IMR-90 (cell line): ENCODE results near the gene TNIP2. TPM values are rescaled to one million over a fixed set of nuclear protein-coding genes. Genes with fewer than 3 reads are reported as not detected.

Experiments
- ATAC-seq: fragments of 200-7000 bp; cut with Tn5 transposase; 2 replicates; pipeline ENCODE4 v1.9.1; 2020; ENCODE audit warnings: low read depth, mild to moderate bottlenecking, moderate library complexity
- BruUV-seq: library from RNA; stranded (reverse); fragments of 400-500 nt; replicated peaks from 2 replicates; lab custom pipeline; 2021; lab: Mats Ljungman, UMichigan
- CTCF ChIA-PET: fragments of 300-600 bp; formaldehyde crosslinking; extraction: SDS; loops from one replicate; lab custom pipeline; 2021; ENCODE audit warnings: antibody characterized with exemption; lab: Yijun Ruan, JAX
- POLR2A ChIA-PET: fragments of 300-600 bp; sonication (Branson Sonifier 250); formaldehyde crosslinking; loops from one replicate; lab custom pipeline; 2022; ENCODE audit warnings: antibody characterized with exemption; ENCODE audit not compliant: unreplicated experiment; lab: Charles Lee
- DNase-seq: peaks from one replicate; pipeline ENCODE4 v3.0.0; 2013
- H2AFZ ChIP-seq: replicated peaks from 2 replicates; pipeline ENCODE3; 2013; ENCODE audit warnings: low read length, mild to moderate bottlenecking; ENCODE audit not compliant: poor library complexity
- H2AK5ac ChIP-seq: 2 replicates; pipeline ENCODE4 v1.6.1; 2013; ENCODE audit warnings: low read depth, low read length, inconsistent platforms
- H2AK9ac ChIP-seq: replicated peaks from 2 replicates; pipeline ENCODE3; 2013; ENCODE audit warnings: mild to moderate bottlenecking, low read depth, low read length, moderate library complexity; ENCODE audit not compliant: poor library complexity
- H2BK120ac ChIP-seq: 2 replicates; pipeline ENCODE4 v1.6.1; 2013; ENCODE audit warnings: low read depth, low read length, inconsistent platforms
- H2BK15ac ChIP-seq: 3 replicates; pipeline ENCODE4 v1.6.1; 2013; ENCODE audit warnings: low read depth, low read length, inconsistent platforms
- H2BK20ac ChIP-seq: 2 replicates; pipeline ENCODE4 v1.6.1; 2013; ENCODE audit warnings: low read depth, mild to moderate bottlenecking, inconsistent platforms, low read length, moderate library complexity
- H2BK5ac ChIP-seq: 2 replicates; pipeline ENCODE4 v1.6.1; 2013; ENCODE audit warnings: mild to moderate bottlenecking, low read depth, low read length, inconsistent platforms; ENCODE audit not compliant: poor library complexity, severe bottlenecking
- H3K14ac ChIP-seq: replicated peaks from 2 replicates; pipeline ENCODE4 v1.6.1; 2013; ENCODE audit warnings: low read depth, low read length, inconsistent platforms
- H3K18ac ChIP-seq: 2 replicates; pipeline ENCODE4 v1.6.1; 2013; ENCODE audit warnings: low read depth, low read length, control low read depth
- H3K23ac ChIP-seq: 2 replicates; pipeline ENCODE4 v1.6.1; 2013; ENCODE audit warnings: low read depth, low read length, inconsistent platforms
- H3K27ac ChIP-seq: 2 replicates; pipeline ENCODE4 v1.5.1; 2013; ENCODE audit warnings: mild to moderate bottlenecking, control low read depth, low read length; ENCODE audit not compliant: insufficient read depth
- H3K27me3 ChIP-seq: 2 replicates; pipeline ENCODE4 v1.6.1; 2013; ENCODE audit warnings: low read length; ENCODE audit not compliant: control insufficient read depth, insufficient read depth
- H3K36me3 ChIP-seq: 2 replicates; pipeline ENCODE4 v1.6.1; 2013; ENCODE audit warnings: low read length, mixed read lengths; ENCODE audit not compliant: control insufficient read depth, insufficient read depth
- H3K4ac ChIP-seq: 2 replicates; pipeline ENCODE4 v1.6.1; 2013; ENCODE audit warnings: low read depth, low read length, inconsistent platforms
- H3K4me1 ChIP-seq: 2 replicates; pipeline ENCODE4 v1.6.1; 2013; ENCODE audit warnings: low read length, mixed read lengths; ENCODE audit not compliant: control insufficient read depth, insufficient read depth
- H3K4me2 ChIP-seq: 2 replicates; pipeline ENCODE4 v1.6.1; 2013; ENCODE audit warnings: low read depth, mild to moderate bottlenecking, control low read depth, low read length, moderate library complexity
- H3K4me3 ChIP-seq: 2 replicates; pipeline ENCODE4 v1.5.1; 2013; ENCODE audit warnings: low read depth, mild to moderate bottlenecking, control low read depth, low read length, moderate library complexity; ENCODE audit not compliant: insufficient read depth
- H3K56ac ChIP-seq: 2 replicates; pipeline ENCODE4 v1.6.1; 2013; ENCODE audit warnings: low read length, inconsistent platforms; ENCODE audit not compliant: insufficient read depth; ENCODE audit errors: extremely low read depth
- H3K79me1 ChIP-seq, 2 experiments: 2 replicates each; pipeline ENCODE4 v1.6.1; 2013; ENCODE audit warnings: low read length in 2 of 2, inconsistent platforms in 1 of 2, low read depth in 1 of 2
- H3K9ac ChIP-seq: 2 replicates; pipeline ENCODE4 v1.6.1; 2013; ENCODE audit warnings: low read depth, low read length, control low read depth
- H3K9me1 ChIP-seq: 2 replicates; pipeline ENCODE4 v1.6.1; 2013; ENCODE audit warnings: low read length, inconsistent platforms; ENCODE audit not compliant: insufficient read depth
- H3K9me3 ChIP-seq: 2 replicates; pipeline ENCODE4 v1.6.1; 2013; ENCODE audit warnings: low read length; ENCODE audit not compliant: control insufficient read depth, insufficient read depth
- H4K20me1 ChIP-seq: 2 replicates; pipeline ENCODE4 v1.6.1; 2013; ENCODE audit warnings: low read length, inconsistent platforms; ENCODE audit not compliant: insufficient read depth
- H4K5ac ChIP-seq: 2 replicates; pipeline ENCODE4 v1.6.1; 2013; ENCODE audit warnings: mild to moderate bottlenecking, low read depth, low read length, control low read depth
- H4K8ac ChIP-seq, 2 experiments: 2 replicates each; pipeline ENCODE4 v1.6.1; 2013; ENCODE audit warnings: low read depth in 2 of 2, low read length in 2 of 2, control low read depth in 1 of 2, inconsistent platforms in 1 of 2
- H4K91ac ChIP-seq: 2 replicates; pipeline ENCODE4 v1.6.1; 2013; ENCODE audit warnings: low read depth, low read length, inconsistent platforms; ENCODE audit not compliant: insufficient read depth
- BHLHE40 ChIP-seq: fragments of 150-350 bp; IDR thresholded peaks from 2 replicates; pipeline ENCODE4 v1.6.1; 2016; ENCODE audit warnings: mild to moderate bottlenecking, low read depth, low read length
- CEBPB ChIP-seq: IDR thresholded peaks from 2 replicates; pipeline ENCODE4 v1.6.1; 2012; ENCODE audit warnings: low read depth, low read length, improper control_type of control experiment
- CHD1 ChIP-seq: IDR thresholded peaks from 2 replicates; pipeline ENCODE4 v1.6.1; 2012; ENCODE audit warnings: low read depth, low read length, improper control_type of control experiment
- FOS ChIP-seq: fragments of 150-350 bp; IDR thresholded peaks from 2 replicates; pipeline ENCODE4 v1.6.1; 2016; ENCODE audit warnings: low read depth, low read length
- MAFK ChIP-seq: IDR thresholded peaks from 2 replicates; pipeline ENCODE4 v1.6.1; 2012; ENCODE audit warnings: low read depth, low read length, improper control_type of control experiment
- MAZ ChIP-seq: IDR thresholded peaks from 2 replicates; pipeline ENCODE4 v1.6.1; 2012; ENCODE audit warnings: low read depth, mild to moderate bottlenecking, low read length, improper control_type of control experiment, moderate library complexity, borderline replicate concordance
- MXI1 ChIP-seq: IDR thresholded peaks from 2 replicates; pipeline ENCODE4 v1.6.1; 2012; ENCODE audit warnings: low read depth, mild to moderate bottlenecking, low read length, moderate library complexity, borderline replicate concordance
- NFE2L2 ChIP-seq: fragments of 150-350 bp; IDR thresholded peaks from 2 replicates; pipeline ENCODE4 v1.6.1; 2016; ENCODE audit warnings: low read depth, mild to moderate bottlenecking, low read length
- POLR2A ChIP-seq: IDR thresholded peaks from 2 replicates; pipeline ENCODE4 v1.6.1; 2012; ENCODE audit warnings: mild to moderate bottlenecking, low read depth, low read length
- RAD21 ChIP-seq: IDR thresholded peaks from 2 replicates; pipeline ENCODE4 v1.6.1; 2012; ENCODE audit warnings: low read length, improper control_type of control experiment
- RCOR1 ChIP-seq: IDR thresholded peaks from 2 replicates; pipeline ENCODE4 v1.6.1; 2012; ENCODE audit warnings: mild to moderate bottlenecking, low read length, improper control_type of control experiment; ENCODE audit not compliant: insufficient replicate concordance
- RFX5 ChIP-seq: IDR thresholded peaks from 2 replicates; pipeline ENCODE4 v1.8.0; 2012; ENCODE audit warnings: low read depth, mild to moderate bottlenecking, low read length, moderate library complexity
- SMC3 ChIP-seq: fragments of 150-350 bp; IDR thresholded peaks from 2 replicates; pipeline ENCODE4 v1.6.1; 2016; ENCODE audit warnings: low read depth, mild to moderate bottlenecking, antibody characterized with exemption, low read length, moderate library complexity
- WGBS, 2 experiments: methylation state at CpG; one replicate each; pipeline versions ENCODE4 v1.1.5 to v1.1.7; 2013; ENCODE audit warnings: missing lambda C conversion rate in 2 of 2; ENCODE audit not compliant: insufficient read length in 1 of 2; ENCODE audit errors: extremely low coverage in 2 of 2; 5-methylcytosine and 5-hydroxymethylcytosine counted together
- dilution Hi-C: fragments of 300-500 bp; cut with HindIII; formaldehyde crosslinking; loops from one replicate; pipeline ENCODE4 v1.14.3; 2018; ENCODE audit warnings: low sequenced_read_pairs; ENCODE audit not compliant: unreplicated experiment
- in situ Hi-C: fragments of 300-500 bp; cut with MboI; formaldehyde crosslinking; loops from 3 replicates; pipeline ENCODE4 v1.14.3; 2019; ENCODE audit warnings: low sequenced_read_pairs, inconsistent platforms, mixed read lengths
- intact Hi-C: fragments of 100-400 bp; cut with micrococcal nuclease; formaldehyde crosslinking; loops from 2 replicates; pipeline ENCODE4 v1.10.0; 2022
- polyA plus RNA-seq, 3 experiments: library from polyadenylated mRNA; depleted of rRNA; stranded (reverse); fragments of >200 nt; gene quantifications; 2 replicates each; pipeline ENCODE4 v1.2.3, GENCODE V29; 2012; ENCODE audit warnings: low replicate concordance in 1 of 3
- total RNA-seq: library from RNA; depleted of rRNA; stranded (reverse); fragments of >200 nt; gene quantifications from 2 replicates; pipeline ENCODE4 v1.2.3, GENCODE V29; 2012
- TF ChIP-seq, protein P1 (sequence below): fragments of 150-350 bp; IDR thresholded peaks from 2 replicates; pipeline ENCODE4 v1.6.1; 2017; ENCODE audit warnings: mild to moderate bottlenecking, antibody characterized with exemption, low read length, low read depth
- TF ChIP-seq, protein P2 (sequence below): fragments of 150-350 bp; IDR thresholded peaks from 2 replicates; pipeline ENCODE4 v1.6.1; 2016; ENCODE audit warnings: low read depth, mild to moderate bottlenecking, low read length, moderate library complexity, borderline replicate concordance
- TF ChIP-seq, protein P3 (sequence below): conservative IDR thresholded peaks from 2 replicates; pipeline ENCODE4 v1.5.1; 2012; ENCODE audit warnings: mild to moderate bottlenecking, low read depth, low read length, improper control_type of control experiment

The TNIP2 gene
- total and polyA plus RNA-seq, 2 of the 4 experiments (the other 2 are of a cell fraction), result 33.3 to 38.5 TPM

DNA sequence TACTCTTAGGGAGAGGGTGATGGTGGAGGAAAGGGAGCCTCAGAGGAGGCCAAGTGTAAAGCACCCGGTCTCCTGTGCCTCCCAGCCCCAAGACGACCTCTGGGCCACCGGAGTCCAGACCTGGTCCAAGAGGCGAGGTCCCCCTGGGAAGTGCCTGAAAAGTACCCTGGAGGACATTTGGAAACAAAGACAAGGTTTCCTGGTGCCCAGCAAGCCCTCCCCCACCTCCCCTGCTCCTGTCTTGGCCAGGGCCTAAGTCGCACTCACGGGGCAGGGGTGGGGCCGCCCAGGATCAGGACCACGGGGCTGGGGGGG lies 36.2 kb upstream of the TNIP2 start:
- dilution Hi-C loops, result no loop called here
- no peak overlapping the region for H2BK120ac ChIP-seq
- CTCF ChIA-PET, result no interaction called here

More for the DNA sequence above, 36.2 kb upstream of the TNIP2 start:
- Histone ChIP-seq H3K14ac (no peak overlapping the region), H3K27ac (no peak overlapping the region), H3K56ac (no peak overlapping the region), H3K27me3 (no peaks in the 10 kb centered on the region), H3K79me1 (peaks cover 12 to 38% of the 10 kb centered on the region in 2 experiments; a peak in 3 of 4 replicates), H3K18ac (no peak overlapping the region), H2BK5ac (no peak overlapping the region), H3K23ac (no peak overlapping the region), H2AK5ac (no peak overlapping the region; the same call in 1 of the 2 replicates), H4K8ac (no peak overlapping the region; a peak in 1 of 4 replicates), H3K4me2 (no peak overlapping the region; the same call in 1 of the 2 replicates), H3K9me3 (no peaks in the 10 kb centered on the region), H3K9ac (no peak overlapping the region), H2AFZ (no peak overlapping the region), H3K4ac (no peak overlapping the region), H3K36me3 (no peaks in the 10 kb centered on the region), H4K91ac (no peak overlapping the region), H3K4me3 (no peak overlapping the region), H2BK20ac (no peak overlapping the region), H4K20me1 (no peaks in the 10 kb centered on the region; the same call in 1 of the 2 replicates), H2BK15ac (no peak overlapping the region), H3K4me1 (peaks cover 32% of the 10 kb centered on the region), H4K5ac (no peak overlapping the region), H3K9me1 (peaks cover 16% of the 10 kb centered on the region), H2AK9ac (peak overlapping the region; percentile 72)
- WGBS, 2 experiments, result 73% methylated on average over 5 of the region's 8 CpGs; no CpG with 5 or more reads in 1 of the 2 experiments
- intact Hi-C loops (no loop called here), in situ Hi-C loops (no loop called here)
- ATAC-seq (no peak), DNase-seq (no peak)
- POLR2A ChIA-PET, result no interaction called here
- TF ChIP-seq POLR2A (no peak), NFE2L2 (no peak), CHD1 (no peak), MAZ (no peak), MXI1 (no peak), CEBPB (no peak), FOS (no peak), SMC3 (no peak), RAD21 (no peak), MAFK (no peak), RFX5 (no peak), BHLHE40 (no peak), RCOR1 (no peak)
- TF ChIP-seq, protein P1, sequence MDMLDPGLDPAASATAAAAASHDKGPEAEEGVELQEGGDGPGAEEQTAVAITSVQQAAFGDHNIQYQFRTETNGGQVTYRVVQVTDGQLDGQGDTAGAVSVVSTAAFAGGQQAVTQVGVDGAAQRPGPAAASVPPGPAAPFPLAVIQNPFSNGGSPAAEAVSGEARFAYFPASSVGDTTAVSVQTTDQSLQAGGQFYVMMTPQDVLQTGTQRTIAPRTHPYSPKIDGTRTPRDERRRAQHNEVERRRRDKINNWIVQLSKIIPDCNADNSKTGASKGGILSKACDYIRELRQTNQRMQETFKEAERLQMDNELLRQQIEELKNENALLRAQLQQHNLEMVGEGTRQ, result no peak
- TF ChIP-seq, protein P2, sequence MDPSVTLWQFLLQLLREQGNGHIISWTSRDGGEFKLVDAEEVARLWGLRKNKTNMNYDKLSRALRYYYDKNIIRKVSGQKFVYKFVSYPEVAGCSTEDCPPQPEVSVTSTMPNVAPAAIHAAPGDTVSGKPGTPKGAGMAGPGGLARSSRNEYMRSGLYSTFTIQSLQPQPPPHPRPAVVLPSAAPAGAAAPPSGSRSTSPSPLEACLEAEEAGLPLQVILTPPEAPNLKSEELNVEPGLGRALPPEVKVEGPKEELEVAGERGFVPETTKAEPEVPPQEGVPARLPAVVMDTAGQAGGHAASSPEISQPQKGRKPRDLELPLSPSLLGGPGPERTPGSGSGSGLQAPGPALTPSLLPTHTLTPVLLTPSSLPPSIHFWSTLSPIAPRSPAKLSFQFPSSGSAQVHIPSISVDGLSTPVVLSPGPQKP, result no peak
- TF ChIP-seq, protein P3, sequence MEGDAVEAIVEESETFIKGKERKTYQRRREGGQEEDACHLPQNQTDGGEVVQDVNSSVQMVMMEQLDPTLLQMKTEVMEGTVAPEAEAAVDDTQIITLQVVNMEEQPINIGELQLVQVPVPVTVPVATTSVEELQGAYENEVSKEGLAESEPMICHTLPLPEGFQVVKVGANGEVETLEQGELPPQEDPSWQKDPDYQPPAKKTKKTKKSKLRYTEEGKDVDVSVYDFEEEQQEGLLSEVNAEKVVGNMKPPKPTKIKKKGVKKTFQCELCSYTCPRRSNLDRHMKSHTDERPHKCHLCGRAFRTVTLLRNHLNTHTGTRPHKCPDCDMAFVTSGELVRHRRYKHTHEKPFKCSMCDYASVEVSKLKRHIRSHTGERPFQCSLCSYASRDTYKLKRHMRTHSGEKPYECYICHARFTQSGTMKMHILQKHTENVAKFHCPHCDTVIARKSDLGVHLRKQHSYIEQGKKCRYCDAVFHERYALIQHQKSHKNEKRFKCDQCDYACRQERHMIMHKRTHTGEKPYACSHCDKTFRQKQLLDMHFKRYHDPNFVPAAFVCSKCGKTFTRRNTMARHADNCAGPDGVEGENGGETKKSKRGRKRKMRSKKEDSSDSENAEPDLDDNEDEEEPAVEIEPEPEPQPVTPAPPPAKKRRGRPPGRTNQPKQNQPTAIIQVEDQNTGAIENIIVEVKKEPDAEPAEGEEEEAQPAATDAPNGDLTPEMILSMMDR, result no peak
- no TSS peak for BruUV-seq
